SK-N-SH treated with all-trans-retinoic acid at 6 μM for 48 hours (cell line): ENCODE measurements around the gene RTN4IP1.

Experiments
- GLIS3 ChIP-seq: fragments of 250-450 bp; sonication (Bioruptor Pico); IDR thresholded peaks from 2 replicates; pipeline ENCODE4 v1.5.0; 2020; ENCODE audit warnings: mild to moderate bottlenecking, moderate library complexity
- PPARA ChIP-seq: fragments of 250-450 bp; sonication (Bioruptor Pico); IDR thresholded peaks from 2 replicates; pipeline ENCODE4 v1.5.0; 2020; ENCODE audit warnings: mild to moderate bottlenecking, borderline replicate concordance
- TCF4 ChIP-seq: fragments of 250-450 bp; sonication (Bioruptor Pico); IDR thresholded peaks from 2 replicates; pipeline ENCODE4 v1.8.0; 2021; ENCODE audit warnings: mild to moderate bottlenecking, moderate library complexity, borderline replicate concordance

- no peak for TF ChIP-seq TCF4 (CRISPR knock-in tag)
- TF ChIP-seq GLIS3 (CRISPR knock-in tag): no peak
- no peak for TF ChIP-seq PPARA (CRISPR knock-in tag)
Measured at GRCh38 chr6:106546261-106546690, 83.0 kb downstream of the RTN4IP1 start.
